ENCODE results near the gene LIN28B.

The LIN28B gene

GRCh38 chr6:105109955-105110895 is 153.3 kb downstream of the LIN28B start (continued):
- TF ChIP-seq ZBTB10 (tag by site-specific recombination; IDR thresholded peaks at IDR 0.05), result no peak
- TF ChIP-seq KLF17 (tag by site-specific recombination; IDR thresholded peaks at IDR 0.05), result no peak

- no peaks in the 10 kb centered on the region for H3K9me3 ChIP-seq (ENCODE audit: control insufficient read depth, insufficient read depth, low read depth, low read length)
- TF ChIP-seq MEIS1 (CRISPR knock-in tag; IDR thresholded peaks at IDR 0.05; ENCODE audit: borderline replicate concordance) (no peak), REPIN1 (tag by site-specific recombination; IDR thresholded peaks at IDR 0.05; ENCODE audit: low read depth) (no peak), ZEB2 (tag by site-specific recombination; IDR thresholded peaks at IDR 0.05) (no peak), ZNF785 (tag by site-specific recombination; IDR thresholded peaks at IDR 0.05) (no peak), ZNF664 (tag by site-specific recombination; IDR thresholded peaks at IDR 0.05) (no peak), ZNF175 (tag by site-specific recombination; IDR thresholded peaks at IDR 0.05) (no peak), TCF7L2 (IDR thresholded peaks at IDR 0.05; ENCODE audit: borderline replicate concordance, low read depth, low read length) (no peak), ZNF677 (tag by site-specific recombination; IDR thresholded peaks at IDR 0.05) (no peak), ZBTB20 (tag by site-specific recombination; IDR thresholded peaks at IDR 0.05) (no peak)
- POLR2A ChIA-PET, result no interaction called here
- H3K4me1 ChIP-seq (ENCODE audit: control insufficient read depth, insufficient read depth, low read length), result peaks cover 4% of the 10 kb centered on the region; the same call in 1 of the 2 replicates
- peaks cover 0 to 40% of the 10 kb centered on the region in 2 experiments; a peak in 2 of 3 replicates for H3K36me3 ChIP-seq (ENCODE audit: control insufficient read depth in 2 of 2, insufficient read depth in 1 of 2, low read length in 2 of 2)
- no peak overlapping the region for H3K4me3 ChIP-seq (ENCODE audit: low read depth, low read length)
- CTCF ChIA-PET, result interaction anchor here (0.6 to 1.6 kb wide), 2 partner anchors 23 to 501 kb away, joined by 3 to 5 read pairs; no protein-coding TSS in a partner anchor
- H3K27ac ChIP-seq (ENCODE audit: extremely low read depth, low read depth, low read length), result no peak overlapping the region
Observed at GRCh38 chr6:105111105-105111504, 154.2 kb downstream of the LIN28B start.

- ChIA-PET CTCF (interaction anchor here (0.6 to 1.2 kb wide), 5 partner anchors 24 to 500 kb away, joined by 3 to 5 read pairs (median 3); no protein-coding TSS in a partner anchor), POLR2A (no interaction called here)
- no peak overlapping the region for H3K4me3 ChIP-seq (ENCODE audit: low read depth, low read length)
- H3K9me3 ChIP-seq (ENCODE audit: control insufficient read depth, insufficient read depth, low read depth, low read length), result no peaks in the 10 kb centered on the region
- no peak overlapping the region for H3K27ac ChIP-seq (ENCODE audit: extremely low read depth, low read depth, low read length)
- peaks cover 4% of the 10 kb centered on the region; the same call in 1 of the 2 replicates for H3K4me1 ChIP-seq (ENCODE audit: control insufficient read depth, insufficient read depth, low read length)
- peaks cover 0 to 43% of the 10 kb centered on the region in 2 experiments for H3K36me3 ChIP-seq (ENCODE audit: control insufficient read depth in 2 of 2, insufficient read depth in 1 of 2, low read length in 2 of 2)
- no peak for TF ChIP-seq MEIS1 (CRISPR knock-in tag; IDR thresholded peaks at IDR 0.05; ENCODE audit: borderline replicate concordance)
- no peak for TF ChIP-seq ZIC2 (tag by site-specific recombination; IDR thresholded peaks at IDR 0.05)
- no peak for TF ChIP-seq ZNF202 (tag by site-specific recombination; IDR thresholded peaks at IDR 0.05; ENCODE audit: borderline replicate concordance)
- no peak for TF ChIP-seq ZSCAN18 (tag by site-specific recombination; IDR thresholded peaks at IDR 0.05)
- TF ChIP-seq ZSCAN16 (tag by site-specific recombination; IDR thresholded peaks at IDR 0.05), result no peak
- TF ChIP-seq ZNF692 (tag by site-specific recombination; IDR thresholded peaks at IDR 0.05), result no peak
- TF ChIP-seq ZBTB8A (tag by site-specific recombination; IDR thresholded peaks at IDR 0.05), result no peak
- no peak for TF ChIP-seq ZNF223 (tag by site-specific recombination; IDR thresholded peaks at IDR 0.05)
- TF ChIP-seq ZNF16 (tag by site-specific recombination; IDR thresholded peaks at IDR 0.05; ENCODE audit: low read depth), result no peak
- TF ChIP-seq ZNF114 (tag by site-specific recombination; IDR thresholded peaks at IDR 0.05), result no peak
- no peak for TF ChIP-seq ZNF791 (tag by site-specific recombination; IDR thresholded peaks at IDR 0.05)
- no peak for TF ChIP-seq ZNF2 (tag by site-specific recombination; IDR thresholded peaks at IDR 0.05)
- TF ChIP-seq ZNF645 (tag by site-specific recombination; IDR thresholded peaks at IDR 0.05), result no peak
- no peak for TF ChIP-seq ZSCAN30 (tag by site-specific recombination; IDR thresholded peaks at IDR 0.05)
Observed at GRCh38 chr6:105111871-105112270, 155.0 kb downstream of the LIN28B start.

Data from HEK293 (cell line).